Measurements from ENCODE around the gene RLN3. TPM values are rescaled to one million over a fixed set of nuclear protein-coding genes. Genes with fewer than 3 reads are reported as not detected.
A peak's percentile ranks its signal among the peaks of the same experiment; 100 is the strongest.

The RLN3 gene
- polyA plus RNA-seq, 1 of the 3 experiments (the other 2 are of a cell fraction) = not detected

- no peaks in the 10 kb centered on the region for H3K9me3 ChIP-seq
- no peaks in the 10 kb centered on the region for H3K36me3 ChIP-seq (replicated peaks in 1 of 2; ENCODE audit: control insufficient read depth in 1 of 2, insufficient read depth in 2 of 2, low read length in 1 of 2)
- no peaks in the 10 kb centered on the region for H3K27me3 ChIP-seq (ENCODE audit: insufficient read depth)
- no peak overlapping the region for H2AFZ ChIP-seq (ENCODE audit: low read depth)
- peaks cover 11% of the 10 kb centered on the region for H3F3A ChIP-seq (replicated peaks; ENCODE audit: insufficient read depth)
- no peak overlapping the region for H3K4me2 ChIP-seq
- 95% methylated on average over 6 of the region's 6 CpGs for WGBS (ENCODE audit: low lambda C conversion rate)
- no peak overlapping the region for H3K9ac ChIP-seq
- H3K9me2 ChIP-seq = no peaks in the 10 kb centered on the region
- no peaks in the 10 kb centered on the region for H4K20me1 ChIP-seq (ENCODE audit: insufficient read depth)
- peaks cover 6 to 10% of the 10 kb centered on the region in 2 experiments; a peak in 2 of 4 replicates for H3K4me1 ChIP-seq (ENCODE audit: control insufficient read depth in 1 of 2, insufficient read depth in 2 of 2, low read depth in 1 of 2, low read length in 1 of 2)
- no peaks in the 10 kb centered on the region for H3K79me2 ChIP-seq (ENCODE audit: insufficient read depth)
- TF ChIP-seq TEAD4 (IDR thresholded peaks at IDR 0.05; ENCODE audit: borderline replicate concordance, insufficient read depth) = no peak
- TF ChIP-seq CTCF (IDR thresholded peaks at IDR 0.05) = no peak
- TF ChIP-seq POLR2AphosphoS5 (IDR thresholded peaks at IDR 0.05; ENCODE audit: low read depth, low read length) = no peak
- TF ChIP-seq NFIC (IDR thresholded peaks at IDR 0.05; ENCODE audit: borderline replicate concordance) = no peak
- no peak for TF ChIP-seq EZH2phosphoT487 (IDR thresholded peaks at IDR 0.05; ENCODE audit: borderline replicate concordance, low read depth)
- no peak for TF ChIP-seq TCF12 (IDR thresholded peaks at IDR 0.05)
- no peak for TF ChIP-seq MEF2A (IDR thresholded peaks at IDR 0.05; ENCODE audit: borderline replicate concordance, low read depth)
- TF ChIP-seq FOSL2 (IDR thresholded peaks at IDR 0.05; ENCODE audit: borderline replicate concordance, low read depth) = no peak
- no peak for TF ChIP-seq EP300 (IDR thresholded peaks at IDR 0.05; ENCODE audit: borderline replicate concordance in 1 of 2, low read depth in 1 of 2, low read length in 1 of 2)
- no peak overlapping the region for H3K27ac ChIP-seq (ENCODE audit: low read depth in 2 of 2, low read length in 1 of 2)
- DNase-seq = no peak
- no peak overlapping the region for H3K4me3 ChIP-seq (ENCODE audit: low read depth in 2 of 2, low read length in 1 of 2)
- ChIA-PET POLR2A (no interaction called here), CTCF (interaction anchor here (0.9 to 3.0 kb wide), 5 partner anchors 11 to 25 kb away, joined by 3 to 15 read pairs (median 4); partner anchors contain the start of gene MISP3)
Observed at GRCh38 chr19:14054099-14054498, 26.2 kb downstream of the RLN3 start.

DNA sequence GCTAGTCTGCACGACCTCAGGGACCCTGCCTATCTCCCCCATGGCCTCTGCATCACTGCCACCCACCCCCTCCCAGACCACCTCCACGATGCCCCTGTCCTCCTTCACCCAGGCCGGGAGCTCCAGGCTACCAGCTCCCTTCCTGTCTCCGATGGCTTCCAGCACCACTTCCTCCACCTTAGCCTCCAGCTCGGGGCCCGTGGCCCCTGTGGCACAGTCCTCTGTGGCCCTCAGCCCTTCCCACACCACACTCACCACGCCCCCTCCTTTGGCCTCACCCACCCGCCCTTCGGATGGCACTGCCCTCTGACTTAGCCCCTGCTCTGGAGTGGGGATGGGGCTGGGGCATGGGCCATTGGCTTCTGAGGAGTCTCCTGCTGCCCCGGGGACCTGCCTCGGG, 26.8 kb downstream of the RLN3 start:
- no peaks in the 10 kb centered on the region for H3K9me3 ChIP-seq
- no peak overlapping the region for H3K4me3 ChIP-seq (ENCODE audit: low read depth in 2 of 2, low read length in 1 of 2)
- DNase-seq = peak; percentile 17
- H3K36me3 ChIP-seq (replicated peaks in 1 of 2; ENCODE audit: control insufficient read depth in 1 of 2, insufficient read depth in 2 of 2, low read length in 1 of 2) = no peaks in the 10 kb centered on the region
- no peaks in the 10 kb centered on the region for H3K27me3 ChIP-seq (ENCODE audit: insufficient read depth)
- no peak overlapping the region for H2AFZ ChIP-seq (ENCODE audit: low read depth)
- H3K4me2 ChIP-seq = no peak overlapping the region
- H3K79me2 ChIP-seq (ENCODE audit: insufficient read depth) = no peaks in the 10 kb centered on the region
- CTCF ChIA-PET = interaction anchor here (0.9 to 3.0 kb wide), 5 partner anchors 12 to 175 kb away, joined by 3 to 15 read pairs (median 4); partner anchors contain the start of gene MISP3
- peaks cover 11% of the 10 kb centered on the region for H3F3A ChIP-seq (replicated peaks; ENCODE audit: insufficient read depth)
- H4K20me1 ChIP-seq (ENCODE audit: insufficient read depth) = no peaks in the 10 kb centered on the region
- TF ChIP-seq, protein P1, sequence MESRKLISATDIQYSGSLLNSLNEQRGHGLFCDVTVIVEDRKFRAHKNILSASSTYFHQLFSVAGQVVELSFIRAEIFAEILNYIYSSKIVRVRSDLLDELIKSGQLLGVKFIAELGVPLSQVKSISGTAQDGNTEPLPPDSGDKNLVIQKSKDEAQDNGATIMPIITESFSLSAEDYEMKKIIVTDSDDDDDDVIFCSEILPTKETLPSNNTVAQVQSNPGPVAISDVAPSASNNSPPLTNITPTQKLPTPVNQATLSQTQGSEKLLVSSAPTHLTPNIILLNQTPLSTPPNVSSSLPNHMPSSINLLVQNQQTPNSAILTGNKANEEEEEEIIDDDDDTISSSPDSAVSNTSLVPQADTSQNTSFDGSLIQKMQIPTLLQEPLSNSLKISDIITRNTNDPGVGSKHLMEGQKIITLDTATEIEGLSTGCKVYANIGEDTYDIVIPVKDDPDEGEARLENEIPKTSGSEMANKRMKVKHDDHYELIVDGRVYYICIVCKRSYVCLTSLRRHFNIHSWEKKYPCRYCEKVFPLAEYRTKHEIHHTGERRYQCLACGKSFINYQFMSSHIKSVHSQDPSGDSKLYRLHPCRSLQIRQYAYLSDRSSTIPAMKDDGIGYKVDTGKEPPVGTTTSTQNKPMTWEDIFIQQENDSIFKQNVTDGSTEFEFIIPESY (IDR thresholded peaks at IDR 0.05; ENCODE audit: borderline replicate concordance, low read depth) = no peak
- TF ChIP-seq EP300 (IDR thresholded peaks at IDR 0.05; ENCODE audit: borderline replicate concordance in 1 of 2, low read depth in 1 of 2, low read length in 1 of 2) = no peak
- POLR2A ChIA-PET = no interaction called here
- no peak overlapping the region for H3K9ac ChIP-seq
- 83% methylated on average over 11 of the region's 11 CpGs for WGBS (ENCODE audit: low lambda C conversion rate)
- H3K27ac ChIP-seq (ENCODE audit: low read depth in 2 of 2, low read length in 1 of 2) = no peak overlapping the region
- peaks cover 6 to 10% of the 10 kb centered on the region in 2 experiments; a peak in 2 of 4 replicates for H3K4me1 ChIP-seq (ENCODE audit: control insufficient read depth in 1 of 2, insufficient read depth in 2 of 2, low read depth in 1 of 2, low read length in 1 of 2)
- no peaks in the 10 kb centered on the region for H3K9me2 ChIP-seq
